ENCODE results near the gene IMMP2L.

GRCh38 chr7:111256391-111256790 is 305.9 kb downstream of the IMMP2L start:
- TF ChIP-seq CTCF (IDR thresholded peaks at IDR 0.05 in 4 of 5, conservative IDR thresholded peaks at IDR 0.05 in 1 of 5) (no peak), POLR2A (IDR thresholded peaks at IDR 0.05) (no peak)

Measured in gastrocnemius medialis (tissue), 4 donors.